Liver (tissue), 9 donors: ENCODE data around the gene SNUPN. TPM values are rescaled to one million over a fixed set of nuclear protein-coding genes. Genes with fewer than 3 reads are reported as not detected.

ENCODE experiments used
- DNase-seq: peaks from one replicate; pipeline ENCODE4 v3.0.0-alpha.2; 2017; ENCODE audit warnings: low spot score
- H3K27ac ChIP-seq, 2 donors: one replicate each; pipeline ENCODE4 v1.7.0; 2013; ENCODE audit warnings: inconsistent platforms in 2 of 2, low read length in 2 of 2, control low read depth in 1 of 2, low read depth in 1 of 2, mild to moderate bottlenecking in 1 of 2
- H3K27me3 ChIP-seq, 4 donors: one replicate each; pipeline versions ENCODE4 v1.6.1 to v1.7.0; 2013; ENCODE audit warnings: low read length in 3 of 4, inconsistent platforms in 1 of 4, mild to moderate bottlenecking in 1 of 4, moderate library complexity in 1 of 4; ENCODE audit not compliant: control insufficient read depth in 4 of 4, insufficient read depth in 4 of 4
- H3K36me3 ChIP-seq, 4 donors: one replicate each; pipeline versions ENCODE4 v1.6.1 to v1.7.0; 2013; ENCODE audit warnings: low read length in 3 of 4, mild to moderate bottlenecking in 3 of 4, low read depth in 1 of 4, moderate library complexity in 1 of 4; ENCODE audit not compliant: control insufficient read depth in 4 of 4, insufficient read depth in 3 of 4
- H3K4me1 ChIP-seq, 4 donors: one replicate each; pipeline versions ENCODE4 v1.6.1 to v1.7.0; 2013; ENCODE audit warnings: low read length in 3 of 4, mild to moderate bottlenecking in 3 of 4, moderate library complexity in 1 of 4; ENCODE audit not compliant: control insufficient read depth in 4 of 4, insufficient read depth in 4 of 4
- H3K4me3 ChIP-seq, 3 donors: one replicate each; pipeline versions ENCODE4 v1.6.1 to v1.7.0; 2013; ENCODE audit warnings: low read length in 3 of 3, control low read depth in 1 of 3, low read depth in 1 of 3, mild to moderate bottlenecking in 1 of 3
- H3K9ac ChIP-seq, 2 donors: one replicate each; pipeline ENCODE4 v1.7.0; 2013; ENCODE audit warnings: low read length in 2 of 2, mild to moderate bottlenecking in 2 of 2, moderate library complexity in 2 of 2, control low read depth in 1 of 2, low read depth in 1 of 2
- H3K9me3 ChIP-seq, 4 donors: one replicate each; pipeline versions ENCODE4 v1.6.1 to v1.7.0; 2013; ENCODE audit warnings: low read length in 3 of 4; ENCODE audit not compliant: control insufficient read depth in 4 of 4
- ATF3 ChIP-seq: IDR thresholded peaks from 2 replicates; pipeline ENCODE4 v1.6.1; 2016; ENCODE audit warnings: antibody characterized with exemption
- CTCF ChIP-seq: fragments of 150-350 bp; IDR thresholded peaks from 2 replicates; pipeline ENCODE4 v1.5.1; 2017; ENCODE audit warnings: improper control_type of control experiment, low read depth, low read length; ENCODE audit not compliant: missing input control
- EGR1 ChIP-seq, 2 donors: IDR thresholded peaks; 2 replicates each; pipeline ENCODE4 v1.6.1; 2016 to 2018; ENCODE audit warnings: antibody characterized with exemption in 2 of 2, low read depth in 2 of 2
- FOXA1 ChIP-seq: IDR thresholded peaks from 2 replicates; pipeline ENCODE4 v1.6.1; 2016; ENCODE audit warnings: antibody characterized with exemption
- FOXA2 ChIP-seq: IDR thresholded peaks from 2 replicates; pipeline ENCODE4 v1.6.1; 2016; ENCODE audit warnings: antibody characterized with exemption
- GABPA ChIP-seq, 2 donors: IDR thresholded peaks in 1 of 2; conservative IDR thresholded peaks in 1 of 2; 2 replicates each; pipeline ENCODE4 v1.6.1; 2016; ENCODE audit warnings: antibody characterized with exemption in 2 of 2, mild to moderate bottlenecking in 1 of 2, moderate library complexity in 1 of 2
- HNF4A ChIP-seq, 2 donors: conservative IDR thresholded peaks; 2 replicates each; pipeline ENCODE4 v1.6.1; 2016; ENCODE audit warnings: antibody characterized with exemption in 2 of 2, mild to moderate bottlenecking in 2 of 2
- HNF4G ChIP-seq: IDR thresholded peaks from 2 replicates; pipeline ENCODE4 v1.6.1; 2016; ENCODE audit warnings: antibody characterized with exemption
- JUND ChIP-seq, 2 donors: IDR thresholded peaks; 2 replicates each; pipeline ENCODE4 v1.6.1; 2016; ENCODE audit warnings: antibody characterized with exemption in 2 of 2
- MAX ChIP-seq: IDR thresholded peaks from 2 replicates; pipeline ENCODE4 v1.6.1; 2016; ENCODE audit warnings: antibody characterized with exemption
- NR2F2 ChIP-seq: IDR thresholded peaks from 2 replicates; pipeline ENCODE4 v1.6.1; 2016; ENCODE audit warnings: antibody characterized with exemption
- RAD21 ChIP-seq, 2 donors: IDR thresholded peaks; 2 replicates each; pipeline ENCODE4 v1.6.1; 2016; ENCODE audit warnings: antibody characterized with exemption in 2 of 2, mild to moderate bottlenecking in 2 of 2
- REST ChIP-seq: IDR thresholded peaks from 2 replicates; pipeline ENCODE4 v1.6.1; 2016; ENCODE audit warnings: antibody characterized with exemption, mild to moderate bottlenecking
- RXRA ChIP-seq, 2 donors: IDR thresholded peaks; 2 replicates each; pipeline ENCODE4 v1.6.1; 2017 to 2018; ENCODE audit warnings: antibody characterized with exemption in 2 of 2, mild to moderate bottlenecking in 1 of 2
- SP1 ChIP-seq: IDR thresholded peaks from 2 replicates; pipeline ENCODE4 v1.6.1; 2018; ENCODE audit warnings: antibody characterized with exemption, mild to moderate bottlenecking
- TAF1 ChIP-seq: conservative IDR thresholded peaks from 2 replicates; pipeline ENCODE4 v1.6.1; 2016; ENCODE audit warnings: antibody characterized with exemption, mild to moderate bottlenecking
- YY1 ChIP-seq: IDR thresholded peaks from 2 replicates; pipeline ENCODE4 v1.6.1; 2016; ENCODE audit warnings: antibody characterized with exemption, mild to moderate bottlenecking
- ZBTB33 ChIP-seq: IDR thresholded peaks from 2 replicates; pipeline ENCODE4 v1.6.1; 2016; ENCODE audit warnings: antibody characterized with exemption
- WGBS: extraction: QIAGEN DNeasy Blood & Tissue Kit; methylation state at CpG from one replicate; pipeline ENCODE4 v1.1.7; 2013; 5-methylcytosine and 5-hydroxymethylcytosine counted together
- polyA plus RNA-seq, 2 donors: library from polyadenylated mRNA; stranded (reverse) in 1 of 2; unstranded in 1 of 2; fragments of 200-250 nt in 1 of 2; fragments of >200 nt in 1 of 2; fragmentation: Nextera tagmentation in 1 of 2; extraction: Ambion mirVana in 1 of 2; gene quantifications; one replicate each; pipeline versions ENCODE4 v1.2.1 to v1.2.3, GENCODE V29; 2013 to 2015
- total RNA-seq, 2 donors: library from RNA; depleted of rRNA; stranded (reverse); fragments of >200 nt; gene quantifications; one replicate each; pipeline ENCODE4 v1.2.3, GENCODE V29; 2014
- donor health status: healthy.
- donor health status: healthy.
- donor health status: healthy.
- donor health status: healthy.
- donor health status: healthy.

The SNUPN gene
- total and polyA plus RNA-seq, 4 donors = 7.8 to 13.2 (median 12.1) TPM

- DNase-seq = peak; percentile 81
- TF ChIP-seq ATF3 = no peak
- TF ChIP-seq ZBTB33 = no peak
- no peak for TF ChIP-seq YY1
- no peak for TF ChIP-seq REST
- no peak for TF ChIP-seq GABPA (IDR thresholded peaks at IDR 0.05 in 1 of 2, conservative IDR thresholded peaks at IDR 0.05 in 1 of 2)
- TF ChIP-seq RXRA (IDR thresholded peaks at IDR 0.05) = no peak
- TF ChIP-seq MAX = no peak
- TF ChIP-seq JUND (IDR thresholded peaks at IDR 0.05) = no peak
- TF ChIP-seq NR2F2 = no peak
- no peak for TF ChIP-seq SP1
- TF ChIP-seq TAF1 = no peak
- no peak for TF ChIP-seq FOXA2
- no peak for TF ChIP-seq EGR1 (IDR thresholded peaks at IDR 0.05; ENCODE audit: low read depth in 2 of 2)
- no peak for TF ChIP-seq HNF4G
- peak; percentile 24 for TF ChIP-seq CTCF
- peak in 1 of 2 donors; percentile 19 for TF ChIP-seq RAD21 (IDR thresholded peaks at IDR 0.05)
- no peak for TF ChIP-seq FOXA1
- no peak for TF ChIP-seq HNF4A (conservative IDR thresholded peaks at IDR 0.05)
These were observed 46.3 kb downstream of the SNUPN start, which contains the start of gene PTPN9 for GRCh38 chr15:75578948-75579920. TSS of gene PTPN9 (minus strand) at chr15:75579315. CDS start at chr15:75578776, 539 bp downstream.

More at GRCh38 chr15:75578948-75579920, 46.3 kb downstream of the SNUPN start, which contains the start of gene PTPN9:
- Histone ChIP-seq H3K9ac (peak within 1 kb of the TSS; percentile 87 to 90), H3K27me3 (no peaks in the 10 kb centered on the region), H3K4me1 (peaks cover 11 to 17% (median 12%) of the 10 kb centered on the region in 4 donors), H3K9me3 (no peaks in the 10 kb centered on the region), H3K27ac (peak within 1 kb of the TSS; percentile 88 to 89), H3K4me3 (peak within 1 kb of the TSS; percentile 90 to 94 (median 93)), H3K36me3 (no peaks in the 10 kb centered on the region)
- WGBS = under 1% methylated on average over 78 of the region's 78 CpGs
